ENCODE data around the gene CDC6. TPM values are rescaled to one million over a fixed set of nuclear protein-coding genes. Genes with fewer than 3 reads are reported as not detected.
A peak's percentile ranks its signal among the peaks of the same experiment; 100 is the strongest.

Gene CDC6
- total RNA-seq, 2 donors from 2014 or later, result 8.5 to 40.8 TPM

DNA sequence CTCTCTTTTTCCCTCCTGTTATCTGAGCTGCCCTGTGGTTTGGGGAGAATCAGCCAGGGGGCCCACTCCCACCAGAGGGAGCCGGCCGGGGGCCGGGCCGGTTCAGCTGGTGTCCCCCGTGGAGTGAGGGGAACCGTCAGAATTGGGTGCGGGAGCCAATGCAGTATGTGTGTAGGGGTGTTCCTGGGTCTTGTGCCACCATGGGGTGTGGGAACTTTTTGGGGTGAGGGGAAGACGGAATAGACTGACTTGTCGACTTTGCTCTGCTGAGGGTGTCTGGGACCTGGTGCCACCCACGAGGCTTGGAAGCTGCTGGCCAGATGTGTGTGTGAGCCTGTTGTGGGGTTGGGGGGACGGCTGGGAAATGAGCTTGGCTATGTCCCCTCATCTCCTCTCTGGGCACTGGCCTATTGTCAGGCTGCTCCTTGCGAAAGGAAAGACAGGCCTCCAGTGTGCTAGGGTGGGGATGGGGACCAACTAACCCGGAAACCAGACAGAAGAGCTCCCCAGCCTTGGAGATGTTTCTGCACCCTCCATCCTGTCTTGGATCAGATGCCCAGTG lies 31.2 kb downstream of the CDC6 start:
- DNase-seq, result peak; percentile 39
- H3K9me3 ChIP-seq, result no peaks in the 10 kb centered on the region
- peaks cover 23% of the 10 kb centered on the region for H3K4me1 ChIP-seq
- intact Hi-C loops (cut with DNase I), result no loop called here
- no peaks in the 10 kb centered on the region for H3K36me3 ChIP-seq
- TF ChIP-seq, protein P1, sequence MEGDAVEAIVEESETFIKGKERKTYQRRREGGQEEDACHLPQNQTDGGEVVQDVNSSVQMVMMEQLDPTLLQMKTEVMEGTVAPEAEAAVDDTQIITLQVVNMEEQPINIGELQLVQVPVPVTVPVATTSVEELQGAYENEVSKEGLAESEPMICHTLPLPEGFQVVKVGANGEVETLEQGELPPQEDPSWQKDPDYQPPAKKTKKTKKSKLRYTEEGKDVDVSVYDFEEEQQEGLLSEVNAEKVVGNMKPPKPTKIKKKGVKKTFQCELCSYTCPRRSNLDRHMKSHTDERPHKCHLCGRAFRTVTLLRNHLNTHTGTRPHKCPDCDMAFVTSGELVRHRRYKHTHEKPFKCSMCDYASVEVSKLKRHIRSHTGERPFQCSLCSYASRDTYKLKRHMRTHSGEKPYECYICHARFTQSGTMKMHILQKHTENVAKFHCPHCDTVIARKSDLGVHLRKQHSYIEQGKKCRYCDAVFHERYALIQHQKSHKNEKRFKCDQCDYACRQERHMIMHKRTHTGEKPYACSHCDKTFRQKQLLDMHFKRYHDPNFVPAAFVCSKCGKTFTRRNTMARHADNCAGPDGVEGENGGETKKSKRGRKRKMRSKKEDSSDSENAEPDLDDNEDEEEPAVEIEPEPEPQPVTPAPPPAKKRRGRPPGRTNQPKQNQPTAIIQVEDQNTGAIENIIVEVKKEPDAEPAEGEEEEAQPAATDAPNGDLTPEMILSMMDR (IDR thresholded peaks at IDR 0.05), result no peak
- H3K9ac ChIP-seq (ENCODE audit: low read depth in 2 of 2, low read length in 2 of 2), result peak overlapping the region; percentile 44 to 82
- H3K27ac ChIP-seq, result peak overlapping the region; percentile 81
- no peaks in the 10 kb centered on the region for H3K27me3 ChIP-seq
- peak overlapping the region; percentile 89 for H3K4me3 ChIP-seq

DNA sequence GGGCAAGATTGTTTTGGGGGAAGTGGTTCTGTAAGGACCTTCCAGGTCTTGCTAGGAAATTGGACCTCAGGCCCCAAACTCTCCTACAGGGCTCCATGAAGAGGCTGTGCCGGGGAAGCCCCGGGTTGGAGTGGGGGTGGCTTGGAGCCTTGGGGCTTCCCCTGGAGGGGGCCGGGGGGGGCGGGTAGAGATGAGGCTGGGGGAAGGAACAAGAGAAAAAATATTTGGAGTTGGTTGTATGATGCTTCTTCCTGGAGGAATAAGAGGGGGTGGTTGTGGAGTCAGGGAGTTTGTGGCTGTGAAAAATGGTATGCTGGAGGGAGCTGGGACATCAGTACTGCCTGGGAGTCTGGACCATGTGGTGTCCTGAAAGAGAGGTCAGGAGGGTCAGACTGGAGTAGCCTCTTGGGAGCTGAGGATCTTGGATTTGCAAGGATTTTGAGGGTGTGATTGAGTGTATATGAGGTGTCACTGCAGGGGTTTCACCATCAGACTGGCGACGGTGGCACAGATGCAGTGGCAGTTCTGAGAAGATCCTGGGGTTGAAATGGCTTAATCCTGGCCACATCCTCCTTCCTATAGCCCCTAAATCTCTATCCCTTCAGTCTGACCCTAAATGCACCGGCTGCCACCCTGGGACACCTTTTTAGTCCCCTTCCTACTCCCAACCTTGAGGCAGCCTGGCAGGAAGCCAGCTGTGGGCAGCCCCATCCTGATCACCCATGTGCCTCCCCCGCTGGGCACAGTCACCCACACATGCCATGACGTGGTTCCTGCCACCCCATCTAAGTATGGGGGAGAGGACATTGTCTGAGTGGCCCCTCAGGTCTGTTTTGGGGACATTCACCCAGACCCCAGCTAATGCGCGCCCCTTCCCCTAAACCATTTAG lies 32.2 kb downstream of the CDC6 start:
- peak; percentile 66 for DNase-seq
- Histone ChIP-seq H3K9me3 (no peaks in the 10 kb centered on the region), H3K9ac (ENCODE audit: low read depth in 2 of 2, low read length in 2 of 2) (peak overlapping the region; percentile 74 to 81), H3K4me3 (peak overlapping the region; percentile 1), H3K27me3 (no peaks in the 10 kb centered on the region), H3K27ac (peak overlapping the region; percentile 84), H3K36me3 (no peaks in the 10 kb centered on the region), H3K4me1 (peaks cover 18% of the 10 kb centered on the region)
- intact Hi-C loops (cut with DNase I), result no loop called here
- TF ChIP-seq, protein P1 (IDR thresholded peaks at IDR 0.05), result no peak

DNA sequence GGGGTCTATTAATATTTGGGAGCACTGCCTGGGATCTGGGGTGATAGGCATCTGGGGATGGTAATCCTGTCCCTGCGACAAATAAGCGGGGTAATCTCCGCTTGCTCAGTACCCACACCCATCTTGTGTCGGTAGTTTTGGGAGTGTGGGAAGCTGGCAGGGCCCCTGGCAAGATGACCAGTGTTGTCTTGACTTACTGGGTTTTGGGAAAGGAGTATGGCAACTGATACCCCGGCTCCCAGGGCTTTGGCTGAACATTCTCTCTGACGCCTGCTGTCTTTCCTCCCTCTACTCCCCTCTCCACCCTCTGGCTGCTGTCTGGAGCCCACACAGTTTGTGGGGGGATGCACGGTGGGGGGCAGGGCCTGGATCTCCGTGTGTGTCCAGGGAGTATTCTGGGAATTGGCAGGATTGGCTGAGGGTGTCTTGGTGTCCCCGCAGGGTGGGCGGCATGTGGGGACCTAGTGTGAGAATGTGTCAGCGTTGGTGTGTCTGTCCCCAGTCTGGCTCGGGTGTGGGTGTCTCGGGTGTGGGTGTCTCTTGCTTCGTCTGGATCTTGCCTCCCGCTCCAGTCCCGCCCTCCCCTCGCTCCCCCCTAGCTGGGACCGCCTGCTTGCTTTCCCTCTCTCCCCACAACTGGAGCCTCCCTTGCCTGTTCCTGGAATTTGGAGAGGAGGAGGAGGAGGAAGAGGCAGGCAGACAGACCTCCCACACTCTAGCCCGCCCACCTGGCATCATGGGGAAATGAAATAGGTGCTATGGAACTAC lies 33.3 kb downstream of the CDC6 start:
- TF ChIP-seq, protein P1 (IDR thresholded peaks at IDR 0.05), result no peak
- Histone ChIP-seq H3K9me3 (no peaks in the 10 kb centered on the region), H3K9ac (ENCODE audit: low read depth in 2 of 2, low read length in 2 of 2) (peak overlapping the region; percentile 74 to 81), H3K27ac (peak overlapping the region; percentile 84), H3K4me3 (peak overlapping the region; percentile 24), H3K36me3 (no peaks in the 10 kb centered on the region), H3K4me1 (peaks cover 15% of the 10 kb centered on the region), H3K27me3 (no peaks in the 10 kb centered on the region)
- DNase-seq, result peak; percentile 57
- intact Hi-C loops (cut with DNase I), result no loop called here

DNA sequence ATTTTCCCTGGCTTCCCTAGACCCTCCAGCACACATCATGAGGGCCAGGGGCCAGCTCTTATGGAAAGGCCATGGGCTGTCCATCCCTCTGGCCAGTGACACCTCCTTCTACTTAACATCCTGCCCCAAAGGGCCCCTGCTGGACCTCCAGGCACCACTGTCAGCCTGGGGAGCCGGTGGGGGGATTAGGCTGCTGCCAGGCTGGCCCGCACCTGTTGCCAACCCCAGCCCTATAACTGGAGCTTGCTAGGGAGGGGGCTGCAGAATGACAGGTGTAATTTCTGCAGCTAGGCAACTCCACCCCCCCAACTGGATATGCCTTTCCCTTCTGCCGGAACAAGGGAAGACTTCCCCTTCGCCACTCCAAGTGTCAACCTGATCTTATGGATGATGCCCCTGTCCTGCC lies 33.8 kb downstream of the CDC6 start:
- DNase-seq, result peak; percentile 22
- Histone ChIP-seq H3K9ac (ENCODE audit: low read depth in 2 of 2, low read length in 2 of 2) (peak overlapping the region; percentile 74 to 81), H3K27me3 (no peaks in the 10 kb centered on the region), H3K4me3 (peak overlapping the region; percentile 24), H3K27ac (peak overlapping the region; percentile 84), H3K36me3 (no peaks in the 10 kb centered on the region), H3K4me1 (peaks cover 20% of the 10 kb centered on the region), H3K9me3 (no peaks in the 10 kb centered on the region)
- intact Hi-C loops (cut with DNase I), result no loop called here
- TF ChIP-seq, protein P1 (IDR thresholded peaks at IDR 0.05), result no peak

DNA sequence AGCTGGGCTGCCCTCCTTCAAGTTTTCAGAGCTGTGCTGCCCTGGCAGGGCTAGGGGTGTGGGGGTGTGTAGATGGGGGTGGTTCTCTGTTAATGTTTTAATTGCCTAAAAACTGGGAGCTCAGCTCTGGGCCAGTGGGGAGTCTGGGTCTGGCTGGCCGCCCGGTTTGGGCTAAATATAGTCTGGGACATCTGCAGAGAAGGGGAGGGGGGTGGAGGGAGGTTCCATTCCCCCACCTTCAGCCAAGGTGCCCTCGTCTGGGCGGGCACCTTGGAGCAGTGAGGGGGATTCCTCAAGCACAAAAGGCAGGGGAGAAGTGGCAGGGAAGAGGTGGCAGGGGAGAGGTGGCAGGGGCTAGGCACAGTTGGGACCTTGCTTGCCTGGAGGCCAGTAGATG lies 34.3 kb downstream of the CDC6 start:
- DNase-seq, result peak; percentile 38
- peak overlapping the region; percentile 24 for H3K4me3 ChIP-seq

More for the DNA sequence above, 34.3 kb downstream of the CDC6 start:
- Histone ChIP-seq H3K27me3 (no peaks in the 10 kb centered on the region), H3K27ac (peak overlapping the region; percentile 84), H3K36me3 (no peaks in the 10 kb centered on the region), H3K9ac (ENCODE audit: low read depth in 2 of 2, low read length in 2 of 2) (peak overlapping the region; percentile 74 to 81), H3K9me3 (no peaks in the 10 kb centered on the region), H3K4me1 (peaks cover 21% of the 10 kb centered on the region)
- TF ChIP-seq, protein P1 (IDR thresholded peaks at IDR 0.05), result no peak
- intact Hi-C loops (cut with DNase I), result no loop called here

All from colonic mucosa (tissue), 4 donors.